Activated CD4-positive, alpha-beta T cell treated with anti-CD3 and anti-CD28 coated beads for 4 hours (primary cell): ENCODE data around the gene PPM1A.

Source experiments
- DNase-seq, 2 donors: peaks; one replicate each; pipeline ENCODE4 v3.0.0-alpha.2; 2020

Gene PPM1A

GRCh38 chr14:60248697-60249318 lies at the start of gene PPM1A:
Gene PPM1A, plus strand, starts transcription at chr14:60249221. Its CDS starts 33,483 bp downstream, at chr14:60282704.
- DNase-seq = peak; percentile 93 to 94

GRCh38 chr14:60199321-60199720 lies 49.7 kb upstream of the PPM1A start:
- DNase-seq = no peak

GRCh38 chr14:60204104-60204842 lies 44.7 kb upstream of the PPM1A start:
- DNase-seq = no peak

GRCh38 chr14:60204843-60205774 lies 43.9 kb upstream of the PPM1A start:
- no peak for DNase-seq

- no peak for DNase-seq
Observed at GRCh38 chr14:60206249-60206670, 42.8 kb upstream of the PPM1A start.

GRCh38 chr14:60206837-60207533 lies 42.0 kb upstream of the PPM1A start:
- DNase-seq = no peak

- no peak for DNase-seq
Observed at GRCh38 chr14:60210703-60211102, 38.3 kb upstream of the PPM1A start.

GRCh38 chr14:60211153-60211552 lies 37.9 kb upstream of the PPM1A start:
- DNase-seq = no peak

GRCh38 chr14:60212503-60213371 lies 36.3 kb upstream of the PPM1A start:
- DNase-seq = no peak

- DNase-seq = no peak
Observed at GRCh38 chr14:60214003-60214402, 35.0 kb upstream of the PPM1A start.

- DNase-seq = no peak
Observed at GRCh38 chr14:60214415-60215126, 34.5 kb upstream of the PPM1A start.

- no peak for DNase-seq
Observed at GRCh38 chr14:60215127-60215444, 33.9 kb upstream of the PPM1A start.

- DNase-seq = no peak
Observed at GRCh38 chr14:60215520-60216420, 33.3 kb upstream of the PPM1A start.

GRCh38 chr14:60217713-60218112 lies 31.3 kb upstream of the PPM1A start:
- no peak for DNase-seq

GRCh38 chr14:60220084-60220483 lies 28.9 kb upstream of the PPM1A start:
- DNase-seq = no peak

GRCh38 chr14:60220917-60221316 lies 28.1 kb upstream of the PPM1A start:
- DNase-seq = no peak

- DNase-seq = no peak
Observed at GRCh38 chr14:60221457-60221856, 27.6 kb upstream of the PPM1A start.

GRCh38 chr14:60222820-60223219 lies 26.2 kb upstream of the PPM1A start:
- no peak for DNase-seq

- no peak for DNase-seq
Observed at GRCh38 chr14:60225265-60225664, 23.8 kb upstream of the PPM1A start.

GRCh38 chr14:60226298-60226697 lies 22.7 kb upstream of the PPM1A start:
- DNase-seq = no peak
